ENCODE results near the gene CXCL10.

The CXCL10 gene

DNA sequence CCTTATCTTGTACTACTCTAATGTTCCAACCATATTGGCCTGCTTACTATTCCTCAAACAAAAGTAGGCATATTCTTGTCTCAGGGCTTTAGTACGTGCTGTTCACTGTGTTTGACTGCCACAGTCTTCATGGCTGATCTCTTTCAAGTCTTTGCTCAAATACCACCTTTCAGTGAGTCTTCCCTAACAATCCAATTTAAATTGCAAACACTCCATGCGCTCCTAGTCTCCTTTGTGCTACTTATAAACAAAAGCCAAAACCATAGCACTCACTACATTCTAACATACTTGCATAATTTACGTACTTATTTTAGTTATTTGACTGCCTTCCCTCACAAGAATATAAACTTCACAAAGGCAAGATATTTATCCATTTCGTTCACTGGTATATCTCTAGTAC is 49.5 kb upstream of the CXCL10 start (continued):
- no peak for TF ChIP-seq ZNF518A (tag by site-specific recombination; conservative IDR thresholded peaks at IDR 0.05; ENCODE audit: low read depth)
- no peak for TF ChIP-seq ZFHX2 (tag by site-specific recombination; conservative IDR thresholded peaks at IDR 0.05)
- no peak for TF ChIP-seq ZSCAN4 (tag by site-specific recombination; IDR thresholded peaks at IDR 0.05)

GRCh38 chr4:76067652-76068286 is 44.5 kb upstream of the CXCL10 start:
- no peaks in the 10 kb centered on the region for H3K4me1 ChIP-seq (ENCODE audit: control insufficient read depth, insufficient read depth, low read length)
- H3K36me3 ChIP-seq (ENCODE audit: control insufficient read depth in 2 of 2, insufficient read depth in 1 of 2, low read length in 2 of 2): no peaks in the 10 kb centered on the region
- H3K9me3 ChIP-seq (ENCODE audit: control insufficient read depth, insufficient read depth, low read depth, low read length): no peaks in the 10 kb centered on the region
- ChIA-PET POLR2A (no interaction called here), CTCF (interaction anchor here (0.7 to 1.9 kb wide), 7 partner anchors 16 to 1130 kb away, joined by 3 to 10 read pairs (median 3); no protein-coding TSS in a partner anchor)
- TF ChIP-seq GLI2 (tag by site-specific recombination; IDR thresholded peaks at IDR 0.05; ENCODE audit: borderline replicate concordance, low read depth): no peak
- peak; percentile 78 for TF ChIP-seq ZNF654 (tag by site-specific recombination; IDR thresholded peaks at IDR 0.05; ENCODE audit: low read depth)
- H3K27ac ChIP-seq (ENCODE audit: extremely low read depth, low read depth, low read length): no peak overlapping the region
- no peak overlapping the region for H3K4me3 ChIP-seq (ENCODE audit: low read depth, low read length)

DNA sequence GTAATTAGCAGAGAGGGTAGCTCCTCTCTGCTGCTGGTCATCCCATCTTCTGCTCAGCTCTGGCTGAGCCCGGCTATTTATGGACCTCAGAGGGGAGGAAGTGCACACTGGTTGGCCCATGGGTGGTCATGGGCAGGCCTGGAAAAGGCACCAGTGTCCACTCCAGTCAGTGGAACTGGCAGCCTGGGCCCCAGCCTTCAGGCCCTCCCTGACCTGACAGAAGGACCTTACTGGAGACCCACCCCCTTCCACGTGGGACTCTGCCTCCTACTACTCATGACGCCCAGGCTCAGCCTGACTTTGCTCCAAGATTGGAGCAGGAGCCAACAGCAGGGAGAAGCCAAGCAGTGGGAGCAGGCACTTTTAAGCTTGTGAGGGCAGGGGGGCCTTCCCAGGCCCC is 43.2 kb upstream of the CXCL10 start:
- ChIA-PET POLR2A (no interaction called here), CTCF (interaction anchor here (0.7 to 1.9 kb wide), 3 partner anchors 66 to 691 kb away, joined by 3 to 10 read pairs (median 4); no protein-coding TSS in a partner anchor)
- Histone ChIP-seq H3K36me3 (ENCODE audit: control insufficient read depth in 2 of 2, insufficient read depth in 1 of 2, low read length in 2 of 2) (no peaks in the 10 kb centered on the region), H3K4me3 (ENCODE audit: low read depth, low read length) (no peak overlapping the region), H3K27ac (ENCODE audit: extremely low read depth, low read depth, low read length) (no peak overlapping the region), H3K4me1 (ENCODE audit: control insufficient read depth, insufficient read depth, low read length) (no peaks in the 10 kb centered on the region), H3K9me3 (ENCODE audit: control insufficient read depth, insufficient read depth, low read depth, low read length) (no peaks in the 10 kb centered on the region)
- TF ChIP-seq ZNF530 (tag by site-specific recombination; IDR thresholded peaks at IDR 0.05; ENCODE audit: low read depth): no peak
- TF ChIP-seq ZNF692 (tag by site-specific recombination; IDR thresholded peaks at IDR 0.05): no peak
- TF ChIP-seq ZNF600 (tag by site-specific recombination; IDR thresholded peaks at IDR 0.05): no peak
- no peak for TF ChIP-seq ZNF707 (tag by site-specific recombination; IDR thresholded peaks at IDR 0.05)
- no peak for TF ChIP-seq ZNF561 (tag by site-specific recombination; IDR thresholded peaks at IDR 0.05; ENCODE audit: borderline replicate concordance)
- TF ChIP-seq, protein P1, sequence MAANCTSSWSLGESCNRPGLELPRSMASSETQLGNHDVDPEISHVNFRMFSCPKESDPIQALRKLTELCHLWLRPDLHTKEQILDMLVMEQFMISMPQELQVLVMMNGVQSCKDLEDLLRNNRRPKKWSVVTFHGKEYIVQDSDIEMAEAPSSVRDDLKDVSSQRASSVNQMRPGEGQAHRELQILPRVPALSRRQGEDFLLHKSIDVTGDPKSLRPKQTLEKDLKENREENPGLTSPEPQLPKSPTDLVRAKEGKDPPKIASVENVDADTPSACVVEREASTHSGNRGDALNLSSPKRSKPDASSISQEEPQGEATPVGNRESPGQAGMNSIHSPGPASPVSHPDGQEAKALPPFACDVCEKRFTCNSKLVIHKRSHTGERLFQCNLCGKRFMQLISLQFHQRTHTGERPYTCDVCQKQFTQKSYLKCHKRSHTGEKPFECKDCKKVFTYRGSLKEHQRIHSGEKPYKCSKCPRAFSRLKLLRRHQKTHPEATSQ (tag by site-specific recombination; IDR thresholded peaks at IDR 0.05): no peak
- no peak for TF ChIP-seq ZNF433 (tag by site-specific recombination; IDR thresholded peaks at IDR 0.05; ENCODE audit: low read depth)
- TF ChIP-seq ZNF354C (tag by site-specific recombination; IDR thresholded peaks at IDR 0.05; ENCODE audit: borderline replicate concordance, low read depth): no peak
- no peak for TF ChIP-seq ZNF311 (tag by site-specific recombination; IDR thresholded peaks at IDR 0.05; ENCODE audit: borderline replicate concordance)
- no peak for TF ChIP-seq SP7 (tag by site-specific recombination; IDR thresholded peaks at IDR 0.05)
- no peak for TF ChIP-seq ZNF777 (tag by site-specific recombination; IDR thresholded peaks at IDR 0.05; ENCODE audit: borderline replicate concordance)
- TF ChIP-seq, protein P2, sequence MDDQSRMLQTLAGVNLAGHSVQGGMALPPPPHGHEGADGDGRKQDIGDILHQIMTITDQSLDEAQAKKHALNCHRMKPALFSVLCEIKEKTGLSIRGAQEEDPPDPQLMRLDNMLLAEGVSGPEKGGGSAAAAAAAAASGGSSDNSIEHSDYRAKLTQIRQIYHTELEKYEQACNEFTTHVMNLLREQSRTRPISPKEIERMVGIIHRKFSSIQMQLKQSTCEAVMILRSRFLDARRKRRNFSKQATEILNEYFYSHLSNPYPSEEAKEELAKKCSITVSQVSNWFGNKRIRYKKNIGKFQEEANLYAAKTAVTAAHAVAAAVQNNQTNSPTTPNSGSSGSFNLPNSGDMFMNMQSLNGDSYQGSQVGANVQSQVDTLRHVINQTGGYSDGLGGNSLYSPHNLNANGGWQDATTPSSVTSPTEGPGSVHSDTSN (CRISPR knock-in tag; IDR thresholded peaks at IDR 0.05): no peak

All from HEK293 (cell line).